Measurements from ENCODE around the gene SLC5A7.

DNA sequence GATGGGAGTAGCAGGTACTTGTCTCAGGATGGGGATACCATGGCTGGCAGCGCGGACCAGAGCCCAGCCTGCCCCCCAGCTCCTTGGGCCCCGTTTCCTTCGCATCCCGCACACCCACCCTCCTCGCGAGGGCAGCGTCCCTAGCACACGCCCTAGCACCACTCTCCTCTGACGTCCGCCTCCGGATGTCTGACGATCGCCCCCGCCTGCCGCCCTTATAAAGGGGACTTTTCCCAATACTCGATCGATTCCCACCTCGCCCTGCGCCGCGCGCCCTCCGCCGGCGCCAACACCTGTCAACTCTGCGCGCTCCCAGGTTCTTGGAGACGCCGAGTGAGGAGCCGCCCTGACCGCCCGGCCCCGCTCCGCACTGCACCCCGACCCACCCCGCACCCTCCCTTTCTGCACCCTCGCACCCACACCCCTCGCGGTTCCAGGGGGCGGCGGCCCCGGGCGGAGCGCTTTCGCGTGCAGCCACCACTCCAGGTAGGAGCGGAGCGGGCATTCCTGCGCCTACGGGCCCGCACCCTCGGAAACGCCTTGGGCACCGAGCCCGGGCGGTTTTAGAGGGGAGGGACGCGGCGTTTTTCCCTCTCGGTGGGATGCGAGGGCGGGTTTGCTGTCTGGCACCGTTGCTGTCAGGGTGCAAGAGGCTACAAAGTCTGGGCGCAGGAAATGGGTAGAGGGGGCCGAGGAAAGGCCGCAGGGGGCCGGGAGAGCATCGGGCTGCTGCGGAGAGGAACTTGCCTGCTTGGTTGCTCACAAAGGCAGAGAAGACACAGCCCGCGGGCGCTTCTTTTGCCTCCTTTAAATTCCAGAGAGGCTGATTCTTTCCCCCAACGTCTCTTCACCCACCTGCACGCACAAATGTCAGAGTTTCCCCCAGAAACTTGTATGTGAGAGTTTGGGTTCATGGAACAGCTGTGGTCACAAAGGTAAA is at the start of gene SLC5A7:
- TF ChIP-seq POLR2A (IDR thresholded peaks at IDR 0.05; ENCODE audit: low read depth, low read length) (no peak), POLR2AphosphoS5 (IDR thresholded peaks at IDR 0.05; ENCODE audit: low read depth, low read length) (no peak), TAF1 (IDR thresholded peaks at IDR 0.05; ENCODE audit: borderline replicate concordance, low read depth, low read length) (no peak)

Data from GM12892 (cell line).